ENCODE measurements around the gene MYCL. TPM values are rescaled to one million over a fixed set of nuclear protein-coding genes. Genes with fewer than 3 reads are reported as not detected.

Gene MYCL
- total RNA-seq, 1 experiment from 2014 or later: 18.4 TPM

- no peak overlapping the region for H2AFZ ChIP-seq (ENCODE audit: low read length)
- no peak for TF ChIP-seq CTCF (conservative IDR thresholded peaks at IDR 0.05)
- H3K23me2 ChIP-seq (ENCODE audit: insufficient read length, low read depth, low read length, poor library complexity, severe bottlenecking): no peaks in the 10 kb centered on the region
- no CpG with 5 or more reads among the region's 4 CpGs for WGBS (ENCODE audit: extremely low coverage, insufficient read length, low lambda C conversion rate)
- no peak overlapping the region for H4K91ac ChIP-seq (ENCODE audit: insufficient read length, low read depth, low read length)
- Mint-ChIP-seq H3K36me3 (ENCODE audit: insufficient read depth in 1 of 3, low read depth in 3 of 3) (peaks cover 0 to 4% (median 2%) of the 10 kb centered on the region in 3 experiments; a peak in 2 of 7 replicates), H3K4me3 (no peak overlapping the region), H3K4me1 (peaks cover 25 to 28% of the 10 kb centered on the region in 2 experiments), H3K27me3 (ENCODE audit: low read depth) (peaks cover 16% of the 10 kb centered on the region), H3K9me3 (peaks cover 3 to 6% of the 10 kb centered on the region in 2 experiments; a peak in 1 of 5 replicates), H3K27ac (no peak overlapping the region; a peak in 1 of 7 replicates)
- H2BK15ac ChIP-seq (ENCODE audit: low read depth, low read length): no peak overlapping the region
- H3K23ac ChIP-seq (ENCODE audit: insufficient read length, low read depth, low read length): no peak overlapping the region
- H3K79me1 ChIP-seq (ENCODE audit: insufficient read depth, low read depth, low read length, poor library complexity, severe bottlenecking): no peaks in the 10 kb centered on the region
- no peak overlapping the region for H3T11ph ChIP-seq (ENCODE audit: low read length)
- H3K14ac ChIP-seq (ENCODE audit: insufficient read depth, low read length): no peak overlapping the region
- H2BK12ac ChIP-seq (ENCODE audit: insufficient read length, low read depth, low read length): no peak overlapping the region
- H3K56ac ChIP-seq (ENCODE audit: insufficient read length, low read depth, low read length): no peak overlapping the region
- no peak overlapping the region for H4K5ac ChIP-seq (ENCODE audit: insufficient read length, low read depth, low read length)
- no peaks in the 10 kb centered on the region for H3K9me3 ChIP-seq (ENCODE audit: control insufficient read depth, low read depth, low read length)
- no peaks in the 10 kb centered on the region for H3K27me3 ChIP-seq (ENCODE audit: insufficient read depth, low read length)
- no peak overlapping the region for H2BK20ac ChIP-seq (ENCODE audit: low read depth, low read length, poor library complexity, severe bottlenecking)
- H2AK5ac ChIP-seq (ENCODE audit: insufficient read length, low read length): no peak overlapping the region
- H4K8ac ChIP-seq (replicated peaks; ENCODE audit: insufficient read length, low read depth, low read length): no peak overlapping the region
- no peaks in the 10 kb centered on the region for H4K20me1 ChIP-seq (ENCODE audit: control insufficient read depth, insufficient read depth, insufficient read length)
- H3K4ac ChIP-seq (ENCODE audit: low read depth, low read length): no peak overlapping the region
- no peak overlapping the region for H3K18ac ChIP-seq (ENCODE audit: insufficient read length, low read depth, low read length)
- no peak overlapping the region for H2BK120ac ChIP-seq (ENCODE audit: low read depth, low read length, poor library complexity, severe bottlenecking)
- peaks cover 2% of the 10 kb centered on the region; the same call in 1 of the 2 replicates for H3K4me1 ChIP-seq (ENCODE audit: insufficient read depth, low read length)
- no peaks in the 10 kb centered on the region for H3K79me2 ChIP-seq (ENCODE audit: insufficient read depth, low read length)
- no peak overlapping the region for H2BK5ac ChIP-seq (ENCODE audit: insufficient read length, low read length)
- H3K9ac ChIP-seq (ENCODE audit: extremely low read depth, insufficient read length, low read length): no peak overlapping the region
- no peak overlapping the region for H3K27ac ChIP-seq (ENCODE audit: insufficient read length, low read depth, low read length)
- DNase-seq: no peak
- no peak overlapping the region for H3K4me2 ChIP-seq (ENCODE audit: insufficient read depth, insufficient read length, low read length)
Observed at GRCh38 chr1:39946216-39946615, 44.5 kb upstream of the MYCL start.
